ENCODE data around the gene PAEP.

GRCh38 chr9:135555203-135555602 is 6.4 kb upstream of the PAEP start:
- no peak for TF ChIP-seq CTCF (IDR thresholded peaks at IDR 0.05)
- TF ChIP-seq POLR2A (IDR thresholded peaks at IDR 0.05) = no peak
